GM19468 (cell line): ENCODE results near the gene PPP2R5C.
"Not testable (repeated sequence)": the region's sequence is repeated elsewhere in the genome, so short reads cannot be mapped to it uniquely, and the experiment has no call there.

ENCODE experiments used
- ATAC-seq: cut with Tn5 transposase; IDR thresholded peaks from one replicate; pipeline ENCODE4 v1.9.1; 2021; ENCODE audit warnings: mild to moderate bottlenecking, moderate library complexity, moderate number of reproducible peaks; ENCODE audit not compliant: unreplicated experiment; ENCODE audit errors: extremely low read depth

The PPP2R5C gene

GRCh38 chr14:101726295-101726953 lies 35.1 kb upstream of the PPP2R5C start:
- no peak for ATAC-seq

GRCh38 chr14:101726954-101727302 lies 34.6 kb upstream of the PPP2R5C start:
- no peak for ATAC-seq

- no peak for ATAC-seq
Measured at GRCh38 chr14:101727611-101728366, 33.7 kb upstream of the PPP2R5C start.

- ATAC-seq = no peak
Measured at GRCh38 chr14:101728367-101728742, 33.2 kb upstream of the PPP2R5C start.

GRCh38 chr14:101729382-101729781 lies 32.1 kb upstream of the PPP2R5C start:
- ATAC-seq = no peak

GRCh38 chr14:101730157-101730556 lies 31.4 kb upstream of the PPP2R5C start:
- not testable (repeated sequence) for ATAC-seq

- no peak for ATAC-seq
Measured at GRCh38 chr14:101730626-101731186, 30.8 kb upstream of the PPP2R5C start.

GRCh38 chr14:101731187-101732080 lies 30.1 kb upstream of the PPP2R5C start:
- ATAC-seq = no peak

- no peak for ATAC-seq
Measured at GRCh38 chr14:101732118-101732517, 29.4 kb upstream of the PPP2R5C start.

GRCh38 chr14:101733211-101733610 lies 28.3 kb upstream of the PPP2R5C start:
- no peak for ATAC-seq

GRCh38 chr14:101734246-101734847 lies 27.2 kb upstream of the PPP2R5C start:
- ATAC-seq = no peak

GRCh38 chr14:101735453-101735852 lies 26.1 kb upstream of the PPP2R5C start:
- no peak for ATAC-seq

- no peak for ATAC-seq
Measured at GRCh38 chr14:101736071-101736470, 25.4 kb upstream of the PPP2R5C start.

GRCh38 chr14:101736585-101736984 lies 24.9 kb upstream of the PPP2R5C start:
- no peak for ATAC-seq

- no peak for ATAC-seq
Measured at GRCh38 chr14:101737414-101738339, 23.8 kb upstream of the PPP2R5C start.

- no peak for ATAC-seq
Measured at GRCh38 chr14:101738703-101739320, 22.7 kb upstream of the PPP2R5C start.

- ATAC-seq = no peak
Measured at GRCh38 chr14:101739446-101740141, 21.9 kb upstream of the PPP2R5C start.

GRCh38 chr14:101740981-101741380 lies 20.5 kb upstream of the PPP2R5C start:
- no peak for ATAC-seq
